NCI-H69 (cell line): ENCODE data around the gene GALNT16.
"Not testable (repeated sequence)": the region's sequence is repeated elsewhere in the genome, so short reads cannot be mapped to it uniquely, and the experiment has no call there.

Source experiments
- DNase-seq: peaks from one replicate; lab custom pipeline; 2025; lab: John Stamatoyannopoulos, UW

The GALNT16 gene

GRCh38 chr14:69285661-69286255 lies 25.8 kb downstream of the GALNT16 start:
- DNase-seq: no peak

GRCh38 chr14:69287098-69288010 lies 27.4 kb downstream of the GALNT16 start:
- peak; percentile 67 for DNase-seq

DNA sequence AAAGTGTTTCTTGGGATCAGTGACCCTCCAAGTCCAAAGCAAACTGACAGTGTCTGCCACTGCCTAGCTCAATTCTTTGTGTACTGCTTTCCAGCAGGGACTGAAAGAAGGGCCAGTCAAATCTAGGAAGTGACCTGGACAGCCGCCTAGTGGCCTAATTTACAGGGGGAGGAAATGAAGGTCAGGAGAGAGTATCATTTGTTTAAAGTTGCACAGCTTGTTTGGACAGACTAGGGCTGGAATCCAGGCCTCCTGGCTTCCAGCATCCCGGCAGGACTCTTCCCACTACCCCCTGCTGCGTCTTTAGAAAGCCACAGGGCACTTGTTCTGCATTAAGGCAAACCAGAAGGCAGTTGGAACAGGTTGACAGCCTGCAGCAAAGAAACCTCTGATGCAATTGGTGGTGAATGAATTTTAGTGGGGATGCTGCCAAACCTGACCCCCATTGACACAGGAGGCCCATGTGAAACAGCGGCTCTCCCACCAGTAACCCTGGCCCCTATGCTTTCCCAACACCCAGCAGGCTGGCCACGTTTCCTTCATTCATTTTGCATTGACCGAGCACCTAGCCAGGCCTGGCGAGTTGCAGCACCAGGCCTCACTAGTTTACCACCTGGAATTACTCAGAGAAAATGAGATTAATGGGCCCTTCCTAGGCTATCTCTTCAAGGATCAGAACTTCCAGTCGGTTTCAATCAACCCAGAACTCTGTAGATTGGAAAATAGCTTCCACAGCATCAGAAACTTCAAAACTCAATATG lies 28.2 kb downstream of the GALNT16 start:
- peak; percentile 70 for DNase-seq

GRCh38 chr14:69288956-69289705 lies 29.2 kb downstream of the GALNT16 start:
- DNase-seq: no peak

DNA sequence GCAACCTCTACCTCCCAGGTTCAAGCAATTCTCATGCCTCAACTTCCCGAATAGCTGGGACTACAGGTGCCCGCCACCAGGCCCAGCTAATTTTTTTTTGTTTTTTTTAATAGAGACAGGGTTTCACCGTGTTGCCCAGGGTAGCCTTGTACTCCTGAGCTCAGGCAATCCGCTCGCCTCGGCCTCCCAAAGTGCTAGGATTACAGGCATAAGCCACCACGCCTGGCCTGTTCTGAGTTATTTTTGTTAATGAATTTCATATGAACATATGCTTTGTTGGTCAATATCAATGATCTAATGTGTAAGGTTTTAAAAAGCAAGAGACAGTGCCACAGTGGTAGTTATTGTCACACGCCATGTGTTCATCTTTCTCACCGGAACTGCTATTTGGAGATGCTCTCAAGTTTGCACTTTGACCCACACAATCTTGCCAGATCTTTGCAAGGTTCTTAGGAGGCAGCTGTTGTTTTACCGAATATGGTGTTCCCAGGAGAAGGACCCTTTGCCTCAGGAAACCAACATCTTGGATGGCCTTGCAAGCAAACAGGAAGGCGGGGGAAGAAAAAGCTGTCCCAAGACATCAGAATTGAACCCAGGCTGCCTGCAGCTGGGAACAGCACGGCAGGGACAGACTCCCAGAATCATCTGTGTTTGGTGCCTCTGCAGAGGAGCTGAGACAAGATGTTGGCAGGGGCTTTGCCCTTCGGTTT lies 30.0 kb downstream of the GALNT16 start:
- DNase-seq: no peak

GRCh38 chr14:69290881-69291280 lies 30.9 kb downstream of the GALNT16 start:
- not testable (repeated sequence) for DNase-seq

DNA sequence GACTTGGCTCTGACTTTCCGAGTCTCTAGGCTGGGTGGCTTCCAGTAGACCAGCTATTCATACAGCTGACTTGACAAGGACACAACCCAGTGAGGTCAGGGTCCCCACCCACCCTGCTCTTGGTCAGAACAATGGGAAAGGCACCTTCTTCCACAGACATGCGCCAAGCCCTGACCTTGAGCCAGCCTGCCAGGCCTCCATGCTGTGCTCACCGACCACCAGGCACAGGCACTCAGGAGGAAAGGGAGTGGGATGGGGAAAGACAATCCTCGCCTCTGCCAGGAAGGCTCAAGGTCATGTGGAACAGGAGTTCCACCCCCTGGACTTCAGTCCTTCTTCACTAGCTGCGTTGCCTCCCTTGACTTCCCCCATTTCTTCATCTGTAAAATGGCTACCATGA lies 31.4 kb downstream of the GALNT16 start:
- DNase-seq: no peak

- DNase-seq: peak; percentile 30
These were observed 32.1 kb downstream of the GALNT16 start for GRCh38 chr14:69291891-69292561.

DNA sequence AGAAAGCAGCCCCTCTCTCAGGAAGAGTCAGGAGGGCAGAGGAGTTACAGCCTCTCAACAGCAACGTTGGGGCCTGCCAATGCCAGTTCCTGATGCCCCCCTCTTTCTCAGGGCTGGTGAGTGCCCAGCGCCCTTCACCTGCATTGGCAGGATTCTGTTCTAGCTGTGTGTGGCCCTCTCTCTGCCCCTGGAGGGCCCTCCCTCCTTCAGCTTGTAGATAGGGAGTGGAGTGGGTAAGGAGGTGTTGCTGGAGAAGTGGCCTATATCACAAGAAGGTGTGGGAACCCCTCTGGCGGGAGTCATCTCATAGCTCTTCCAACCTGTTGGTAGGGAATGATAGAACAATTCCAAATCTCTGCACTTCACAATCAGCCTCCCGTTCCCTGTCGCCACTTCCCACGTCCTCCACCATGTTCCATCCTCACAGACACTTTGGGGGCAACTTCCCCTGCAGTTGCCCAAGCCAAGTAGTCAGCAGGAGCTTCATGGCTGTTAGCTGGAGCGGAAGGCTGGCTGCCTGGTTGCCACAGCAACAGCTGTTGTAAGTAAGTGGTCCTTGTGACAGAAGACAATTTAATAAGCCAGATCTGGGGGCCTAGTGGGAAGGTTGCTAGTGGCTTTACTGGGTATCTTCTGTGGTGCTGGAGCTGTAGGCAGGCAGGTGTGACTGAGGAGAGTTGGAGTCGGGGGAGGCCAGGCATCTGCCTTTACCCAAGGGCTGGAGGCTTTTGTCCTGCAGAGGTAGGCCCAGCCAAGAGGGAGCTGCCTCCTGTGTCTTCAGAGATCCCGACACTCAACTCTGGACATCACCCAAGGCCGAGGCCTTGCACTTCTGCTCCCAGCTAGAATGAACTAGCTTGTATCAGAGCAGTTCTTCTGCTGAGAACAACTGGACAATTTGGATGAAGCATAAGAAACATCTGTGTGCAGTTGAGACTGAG lies 38.4 kb downstream of the GALNT16 start:
- DNase-seq: no peak

- peak; percentile 37 for DNase-seq
These were observed 39.5 kb downstream of the GALNT16 start for GRCh38 chr14:69299286-69300035.

DNA sequence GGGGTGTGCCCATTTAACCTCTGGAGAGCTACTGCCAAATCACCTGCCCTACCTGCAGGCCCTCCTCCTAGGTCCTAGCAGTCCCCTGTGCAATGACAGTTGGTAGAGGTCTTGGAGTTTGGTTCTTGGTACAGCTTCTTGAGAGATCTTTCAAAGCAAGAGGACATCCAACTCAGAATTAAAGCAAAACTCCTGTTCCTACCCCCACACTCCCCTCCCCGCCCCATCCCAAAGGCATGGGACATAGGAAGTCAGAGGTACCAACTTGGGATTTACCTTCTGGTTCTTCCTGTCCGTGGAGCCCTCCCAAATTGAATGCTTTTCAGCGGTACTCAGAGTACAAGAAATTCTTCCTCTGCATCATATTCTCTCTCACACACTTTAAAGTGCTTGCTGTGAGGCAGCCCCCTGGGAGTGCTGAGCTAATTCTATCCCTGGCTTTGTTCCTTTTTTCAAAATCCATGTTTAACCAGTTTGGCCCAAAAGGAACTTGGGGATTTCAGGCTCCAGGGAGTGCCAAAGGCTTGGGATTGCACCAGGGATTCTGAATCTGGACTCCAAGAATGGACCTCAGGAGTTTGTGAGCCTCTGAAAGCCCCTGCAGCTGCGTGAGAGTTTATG lies 40.8 kb downstream of the GALNT16 start:
- no peak for DNase-seq

DNA sequence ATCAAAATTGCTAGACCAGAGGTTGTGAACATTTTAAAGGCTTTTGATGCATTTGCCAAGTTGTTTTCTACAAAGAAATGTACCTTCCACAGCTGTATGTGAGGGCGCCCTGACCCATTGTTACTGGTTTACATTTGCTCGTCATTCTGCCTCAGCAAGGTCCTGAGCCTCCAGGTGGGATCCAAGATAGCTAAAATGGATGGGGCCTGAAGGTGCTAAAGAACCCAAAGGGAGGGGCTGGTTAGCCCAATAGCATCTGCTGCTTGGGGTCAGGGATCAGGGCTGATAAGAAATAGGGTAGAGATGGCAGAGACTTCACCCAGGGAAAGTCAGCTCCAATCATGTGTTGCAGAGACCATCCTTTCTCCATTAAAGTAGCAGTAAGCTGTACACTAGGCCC lies 43.1 kb downstream of the GALNT16 start:
- DNase-seq: no peak

DNA sequence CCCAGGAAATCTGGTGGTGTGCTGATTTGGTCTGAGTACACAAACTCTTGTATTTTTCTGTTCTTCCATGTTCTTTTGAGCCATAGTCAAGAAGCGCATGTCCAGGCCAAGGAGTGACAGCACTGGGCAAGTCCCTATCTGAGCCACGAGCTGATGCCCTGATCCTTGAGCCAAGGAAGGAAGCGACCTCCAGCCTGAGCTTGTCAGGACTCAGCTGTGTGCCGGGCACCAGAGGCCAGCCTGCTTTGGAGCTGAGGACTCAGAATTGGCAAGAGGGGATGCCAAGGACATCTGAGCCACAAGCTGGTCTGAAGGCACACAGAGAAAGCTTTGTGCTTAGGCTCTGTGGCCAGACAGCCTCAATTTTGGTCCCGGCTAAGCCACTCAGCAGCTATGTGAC lies 52.6 kb downstream of the GALNT16 start:
- no peak for DNase-seq

- DNase-seq: no peak
These were observed 53.2 kb downstream of the GALNT16 start for GRCh38 chr14:69313176-69313575.

GRCh38 chr14:69314327-69314726 lies 54.4 kb downstream of the GALNT16 start:
- no peak for DNase-seq

DNA sequence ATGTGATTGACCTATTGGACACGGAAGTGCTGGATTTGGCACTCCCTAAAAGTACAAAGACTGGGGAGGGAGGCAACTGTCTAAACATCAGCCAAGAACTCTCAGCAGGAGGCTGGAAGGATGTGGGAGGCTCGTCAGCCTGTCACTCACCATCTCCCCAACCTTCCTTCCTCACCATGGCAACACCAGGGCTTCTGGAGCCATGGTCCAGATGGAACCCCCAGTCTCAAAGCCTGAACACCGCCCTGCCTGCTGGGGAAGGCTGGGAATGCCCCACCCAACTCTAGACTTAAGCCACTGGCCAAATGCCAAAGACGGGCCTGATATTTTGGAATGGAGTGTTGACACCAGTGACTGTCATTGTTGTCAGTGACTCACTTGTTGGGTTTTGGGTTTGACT lies 55.3 kb downstream of the GALNT16 start:
- DNase-seq: peak; percentile 93

DNA sequence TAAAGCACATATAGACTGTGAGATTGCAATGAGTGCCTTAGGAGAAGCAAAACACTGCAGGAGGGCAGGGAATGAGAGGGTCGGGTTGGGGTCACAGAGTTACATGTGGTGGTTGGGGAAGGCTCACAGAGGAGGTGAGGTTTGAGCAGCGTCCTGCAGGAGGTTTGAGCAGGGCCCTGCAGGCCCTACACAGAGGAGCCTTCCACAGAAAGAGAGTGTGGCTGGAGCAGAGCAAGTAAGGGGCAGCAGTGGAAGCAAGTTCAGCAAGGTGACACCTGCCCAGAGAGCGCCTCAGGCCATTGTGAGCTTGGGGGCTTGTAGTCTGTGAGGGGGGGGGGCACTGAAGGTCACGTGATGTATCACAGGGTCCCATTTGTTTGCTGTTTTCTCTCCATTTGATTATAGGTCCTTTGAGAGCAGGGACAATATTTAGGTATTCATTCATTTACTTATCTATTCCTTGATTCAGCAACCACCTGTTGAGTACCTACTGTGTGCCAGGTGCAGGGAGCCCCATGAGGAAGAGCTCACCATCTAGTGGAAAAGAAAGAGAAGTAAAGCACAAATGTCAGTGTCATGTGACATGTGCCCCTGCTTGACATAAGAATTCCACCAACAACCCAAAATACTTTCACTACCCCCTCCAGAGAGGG lies 56.6 kb downstream of the GALNT16 start:
- DNase-seq: no peak
